WTC11 (cell line): ENCODE measurements around the gene ZNF678. TPM values are rescaled to one million over a fixed set of nuclear protein-coding genes. Genes with fewer than 3 reads are reported as not detected.

Source experiments
- total RNA-seq: library from RNA; stranded (reverse); gene quantifications from 3 replicates; pipeline ENCODE4 v1.2.3, GENCODE V29; 2021

ZNF678 gene
- total RNA-seq, 1 experiment from 2014 or later = 28.9 TPM

Other genes starting within 250 kb of the ZNF678 start
- gene CDC42BPA, start 245.1 kb upstream of the ZNF678 start, total RNA-seq = 22.2 to 25.2 TPM (median 22.9 TPM) in 3 replicates
- 12.8 to 13.7 TPM (median 13.6 TPM) in 3 replicates for gene JMJD4, start 171.7 kb downstream of the ZNF678 start, total RNA-seq
- gene SNAP47, start 171.9 kb downstream of the ZNF678 start, total RNA-seq = 43.8 to 50.8 TPM (median 47.2 TPM) in 3 replicates